B cell (primary cell): ENCODE data around the gene NHS. TPM values are rescaled to one million over a fixed set of nuclear protein-coding genes. Genes with fewer than 3 reads are reported as not detected.

ENCODE experiments used
- ATAC-seq: fragments of 200-7000 bp; cut with Tn5 transposase; one replicate; pipeline ENCODE4 v1.10.0; 2021; ENCODE audit warnings: low read depth, mild to moderate bottlenecking, moderate number of reproducible peaks, moderate library complexity
- CTCF ChIA-PET: fragments of 350-600 bp; sonication (Branson Sonifier 250); formaldehyde crosslinking; loops from one replicate; lab custom pipeline; 2021; ENCODE audit warnings: antibody characterized with exemption, inconsistent platforms; lab: Charles Lee
- POLR2A ChIA-PET: fragments of 350-600 bp; sonication (Branson Sonifier 250); formaldehyde crosslinking; loops from one replicate; lab custom pipeline; 2021; ENCODE audit warnings: antibody characterized with exemption; lab: Charles Lee
- DNase-seq: peaks from one replicate; pipeline ENCODE4 v3.0.0; 2013
- H2AFZ ChIP-seq: 2 replicates; pipeline ENCODE4 v1.6.1; 2012; ENCODE audit warnings: mild to moderate bottlenecking, low read depth, low read length; ENCODE audit not compliant: insufficient read depth, poor library complexity, severe bottlenecking
- H3K27ac ChIP-seq, 2 donors: 1 replicate in 1 of 2; 2 replicates in 1 of 2; pipeline ENCODE4 v1.5.1; 2012 to 2013; ENCODE audit warnings: low read length in 2 of 2, mild to moderate bottlenecking in 2 of 2, moderate library complexity in 1 of 2
- H3K27me3 ChIP-seq, 4 experiments: fragments of 200-600 bp in 1 of 4; sonication (generic) in 1 of 4; replicated peaks in 1 of 4; 1 replicate in 2 of 4; 2 replicates in 2 of 4; pipeline versions ENCODE4 v1.6.1 to v1.7.0; 2013 to 2016; ENCODE audit warnings: low read length in 3 of 4, mild to moderate bottlenecking in 2 of 4, mixed read lengths in 1 of 4, moderate library complexity in 1 of 4; ENCODE audit not compliant: insufficient read depth in 4 of 4, control insufficient read depth in 3 of 4; ENCODE audit errors: control extremely low read depth in 1 of 4
- H3K36me3 ChIP-seq, 2 experiments: replicated peaks in 1 of 2; 1 replicate in 1 of 2; 2 replicates in 1 of 2; pipeline versions ENCODE4 v1.6.1 to v1.7.1; 2013; ENCODE audit warnings: low read length in 1 of 2; ENCODE audit not compliant: insufficient read depth in 2 of 2, control insufficient read depth in 1 of 2; ENCODE audit errors: control extremely low read depth in 1 of 2, extremely low read depth in 1 of 2
- H3K4me1 ChIP-seq, 2 donors: fragments of 200-600 bp in 1 of 2; sonication (generic) in 1 of 2; 1 replicate in 1 of 2; 2 replicates in 1 of 2; pipeline versions ENCODE4 v1.5.1 to v1.6.1; 2013 to 2017; ENCODE audit warnings: low read length in 2 of 2; ENCODE audit not compliant: control insufficient read depth in 2 of 2, insufficient read depth in 2 of 2
- H3K4me2 ChIP-seq: replicated peaks from 2 replicates; pipeline ENCODE3; 2012; ENCODE audit warnings: mild to moderate bottlenecking, low read depth, low read length; ENCODE audit not compliant: poor library complexity, severe bottlenecking
- H3K4me3 ChIP-seq, 5 experiments: fragments of 200-600 bp in 1 of 5; sonication (generic) in 1 of 5; 1 replicate in 3 of 5; 2 replicates in 2 of 5; pipeline versions ENCODE4 v1.5.1 to v1.7.0; 2011 to 2016; ENCODE audit warnings: low read length in 4 of 5, mild to moderate bottlenecking in 4 of 5, low read depth in 2 of 5, control low read depth in 1 of 5, moderate library complexity in 1 of 5; ENCODE audit not compliant: insufficient read depth in 1 of 5; ENCODE audit errors: control extremely low read depth in 1 of 5, extremely low read depth in 1 of 5
- H3K79me2 ChIP-seq: fragments of 200-600 bp; sonication (generic); one replicate; pipeline ENCODE4 v1.6.0; 2016; ENCODE audit warnings: low read length; ENCODE audit not compliant: control insufficient read depth, insufficient read depth
- H3K9ac ChIP-seq: fragments of 200-600 bp; sonication (generic); 2 replicates; pipeline ENCODE4 v1.6.1; 2017; ENCODE audit warnings: mild to moderate bottlenecking, low read length, moderate library complexity
- H3K9me3 ChIP-seq, 3 donors: one replicate each; pipeline versions ENCODE4 v1.6.1 to v1.7.1; 2013; ENCODE audit warnings: low read length in 2 of 3; ENCODE audit not compliant: control insufficient read depth in 2 of 3, insufficient read depth in 1 of 3; ENCODE audit errors: control extremely low read depth in 1 of 3
- H4K20me1 ChIP-seq: 2 replicates; pipeline ENCODE4 v1.6.0; 2012; ENCODE audit warnings: mild to moderate bottlenecking, low read length; ENCODE audit not compliant: insufficient read depth, control insufficient read depth, poor library complexity, severe bottlenecking
- H3K27ac Mint-ChIP-seq: one replicate; pipeline ENCODE4 v1.8.0; 2021; ENCODE audit warnings: mixed read lengths
- H3K27me3 Mint-ChIP-seq: one replicate; pipeline ENCODE4 v1.8.0; 2021; ENCODE audit warnings: mixed read lengths
- H3K4me1 Mint-ChIP-seq: one replicate; pipeline ENCODE4 v1.8.0; 2021; ENCODE audit warnings: mixed read lengths
- H3K4me3 Mint-ChIP-seq: one replicate; pipeline ENCODE4 v1.8.0; 2021; ENCODE audit warnings: mixed read lengths
- H3K9me3 Mint-ChIP-seq: one replicate; pipeline ENCODE4 v1.8.0; 2022; ENCODE audit warnings: mixed read lengths; ENCODE audit not compliant: insufficient read depth
- CTCF ChIP-seq: fragments of 200-600 bp; IDR thresholded peaks from one replicate; pipeline ENCODE4 v1.8.0; 2022; ENCODE audit warnings: antibody characterized with exemption, mild to moderate bottlenecking
- EZH2 ChIP-seq: IDR thresholded peaks from 2 replicates; pipeline ENCODE4 v1.6.1; 2012; ENCODE audit warnings: borderline replicate concordance, low read depth, mild to moderate bottlenecking, moderate library complexity, low read length; ENCODE audit not compliant: insufficient read depth, poor library complexity, severe bottlenecking
- WGBS: methylation state at CpG from one replicate; pipeline ENCODE4 v1.1.5; 2013; ENCODE audit warnings: missing lambda C conversion rate; ENCODE audit not compliant: insufficient coverage; 5-methylcytosine and 5-hydroxymethylcytosine counted together
- intact Hi-C: fragments of 100-400 bp; cut with micrococcal nuclease; formaldehyde crosslinking; loops from one replicate; pipeline ENCODE4 v1.10.0; 2022
- polyA plus RNA-seq: library from polyadenylated mRNA; depleted of rRNA; stranded (reverse); fragments of >200 nt; gene quantifications from 2 replicates; pipeline ENCODE4 v1.2.3, GENCODE V29; 2012
- total RNA-seq, 2 donors: library from RNA; stranded (reverse); fragments of 120-200 nt in 1 of 2; gene quantifications; 1 replicate in 1 of 2; 2 replicates in 1 of 2; pipeline versions ENCODE4 v1.2.3 to v1.2.4, GENCODE V29; 2013 to 2022

The NHS gene
- total and polyA plus RNA-seq, 2 donors (not counting 1 experiment from before 2014, with no cell fraction given) = not detected

GRCh38 chrX:17380221-17380620 lies 5.2 kb downstream of the NHS start:
- Histone ChIP-seq H3K27me3 (peaks cover 0 to 10% (median 0%) of the 10 kb centered on the region in 4 experiments), H3K9ac (no peak overlapping the region), H4K20me1 (no peaks in the 10 kb centered on the region), H3K4me3 (no peak overlapping the region), H3K36me3 (no peaks in the 10 kb centered on the region), H3K79me2 (no peaks in the 10 kb centered on the region), H3K9me3 (peaks cover 0 to 3% (median 0%) of the 10 kb centered on the region in 3 donors), H3K4me2 (no peak overlapping the region), H3K27ac (no peak overlapping the region), H2AFZ (no peak overlapping the region), H3K4me1 (no peaks in the 10 kb centered on the region)
- DNase-seq (no peak), ATAC-seq (no peak)
- TF ChIP-seq CTCF (no peak), EZH2 (no peak)
- no peaks in the 10 kb centered on the region for H3K4me1 Mint-ChIP-seq
- peaks cover 12% of the 10 kb centered on the region for H3K27me3 Mint-ChIP-seq
- H3K9me3 Mint-ChIP-seq = peaks cover 4% of the 10 kb centered on the region
- 100% methylated on average over 2 of the region's 9 CpGs for WGBS
- POLR2A ChIA-PET = no interaction called here
- intact Hi-C loops = no loop called here
- H3K4me3 Mint-ChIP-seq = no peak overlapping the region
- H3K27ac Mint-ChIP-seq = no peak overlapping the region
- CTCF ChIA-PET = no interaction called here

DNA sequence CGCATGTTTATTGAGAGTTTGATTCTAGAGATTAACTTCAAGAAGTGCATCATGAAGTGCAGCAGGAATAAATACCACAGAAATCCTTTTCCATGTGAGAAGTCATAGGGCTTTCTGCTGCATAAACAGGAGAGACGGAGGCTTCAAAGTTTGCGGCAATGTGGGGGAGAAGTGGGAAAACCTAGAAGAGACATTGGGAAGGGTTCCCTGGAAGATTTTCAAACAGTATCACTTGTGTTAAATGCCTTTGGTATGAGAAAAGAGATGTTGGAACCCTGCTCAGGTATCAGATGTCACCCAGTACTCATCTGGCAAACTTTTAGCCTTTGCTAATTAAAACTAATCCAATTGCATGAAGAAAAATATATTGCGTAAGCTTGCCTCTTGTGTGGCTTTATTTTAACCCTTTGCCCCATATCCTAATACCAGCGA lies 15.4 kb downstream of the NHS start:
- H3K36me3 ChIP-seq = no peaks in the 10 kb centered on the region
- Mint-ChIP-seq H3K9me3 (no peaks in the 10 kb centered on the region), H3K27ac (no peak overlapping the region), H3K4me3 (no peak overlapping the region), H3K27me3 (no peaks in the 10 kb centered on the region), H3K4me1 (no peaks in the 10 kb centered on the region)
- no peak overlapping the region for H2AFZ ChIP-seq
- H3K4me3 ChIP-seq = no peak overlapping the region
- intact Hi-C loops = no loop called here
- DNase-seq = no peak
- H3K9ac ChIP-seq = no peak overlapping the region
- H3K27ac ChIP-seq = no peak overlapping the region
- H3K27me3 ChIP-seq = no peaks in the 10 kb centered on the region
- no peak overlapping the region for H3K4me2 ChIP-seq
- ChIA-PET POLR2A (no interaction called here), CTCF (no interaction called here)
- no peaks in the 10 kb centered on the region for H4K20me1 ChIP-seq
- no CpG with 5 or more reads among the region's 5 CpGs for WGBS
- H3K4me1 ChIP-seq = no peaks in the 10 kb centered on the region
- TF ChIP-seq EZH2 (no peak), CTCF (no peak)
- ATAC-seq = no peak
- no peaks in the 10 kb centered on the region for H3K79me2 ChIP-seq
- H3K9me3 ChIP-seq = no peaks in the 10 kb centered on the region
